ENCODE data around the gene RASGRF2. TPM values are rescaled to one million over a fixed set of nuclear protein-coding genes. Genes with fewer than 3 reads are reported as not detected.

RASGRF2 gene
- total and polyA plus RNA-seq, 2 of the 13 experiments (the other 11 are each of a cell fraction or from before 2014, with no cell fraction given), result 23.6 to 29.0 TPM

- POLR2A ChIA-PET, result no interaction called here
- no peaks in the 10 kb centered on the region for H4K20me1 ChIP-seq (ENCODE audit: insufficient read depth, low read length)
- H3K9me3 ChIP-seq (ENCODE audit: low read length), result no peaks in the 10 kb centered on the region
- peaks cover 0 to 5% of the 10 kb centered on the region in 2 experiments; a peak in 1 of 5 replicates for H3K36me3 ChIP-seq (replicated peaks in 1 of 2; ENCODE audit: control insufficient read depth in 1 of 2, insufficient read depth in 2 of 2, low read length in 2 of 2)
- WGBS (ENCODE audit: low lambda C conversion rate), result 93% methylated on average over 3 of the region's 3 CpGs
- DNase-seq (ENCODE audit: low spot score) (no peak), FAIRE-seq (no peak), ATAC-seq (no peak)
- no peak overlapping the region for H3K4me2 ChIP-seq (ENCODE audit: low read depth, low read length)
- no peaks in the 10 kb centered on the region for H3K4me1 ChIP-seq (ENCODE audit: insufficient read depth, low read length)
- H3K79me2 ChIP-seq (ENCODE audit: insufficient read depth, low read length), result no peaks in the 10 kb centered on the region
- CTCF ChIA-PET (ENCODE audit: low intra/inter-chr PET ratio, low total read pairs), result no interaction called here
- no peaks in the 10 kb centered on the region for H3K27me3 ChIP-seq (ENCODE audit: control insufficient read depth in 1 of 2, insufficient read depth in 2 of 2, low read length in 2 of 2)
- TF ChIP-seq ZNF33B (CRISPR knock-in tag; IDR thresholded peaks at IDR 0.05) (no peak), IRX3 (CRISPR knock-in tag; IDR thresholded peaks at IDR 0.05; ENCODE audit: borderline replicate concordance, low read depth) (no peak), ZEB1 (IDR thresholded peaks at IDR 0.05; ENCODE audit: insufficient replicate concordance, low read depth) (no peak), MTERF4 (CRISPR knock-in tag; IDR thresholded peaks at IDR 0.05) (no peak), ATF2 (CRISPR knock-in tag; IDR thresholded peaks at IDR 0.05) (no peak), RBM22 (optimal IDR thresholded peaks at IDR 0.05; ENCODE audit: low read length) (no peak), ZNF788 (CRISPR knock-in tag; IDR thresholded peaks at IDR 0.05; ENCODE audit: borderline replicate concordance) (no peak), ZFP91 (CRISPR knock-in tag; IDR thresholded peaks at IDR 0.05; ENCODE audit: borderline replicate concordance) (no peak), REL (CRISPR knock-in tag; conservative IDR thresholded peaks at IDR 0.05) (no peak), NFYC (CRISPR knock-in tag; IDR thresholded peaks at IDR 0.05) (no peak), PCBP2 (optimal IDR thresholded peaks at IDR 0.05; ENCODE audit: low read depth, low read length, poor library complexity, severe bottlenecking) (no peak)
- H3K27ac ChIP-seq (ENCODE audit: extremely low read length, insufficient read depth, low read length), result no peak overlapping the region
- H2AFZ ChIP-seq (ENCODE audit: low read length), result no peak overlapping the region
- no peak overlapping the region for H3K9ac ChIP-seq (ENCODE audit: insufficient read depth, low read depth, low read length)
- no peak overlapping the region for H3K4me3 ChIP-seq (replicated peaks in 1 of 3; ENCODE audit: insufficient read depth in 1 of 3, low read depth in 2 of 3, low read length in 3 of 3)
- BruUV-seq (replicated peaks), result no TSS peak
- intact Hi-C loops (cut with micrococcal nuclease; ENCODE audit: unreplicated experiment), result no loop called here
- in situ Hi-C loops (cut with HindIII; ENCODE audit: extremely low pct_ligation_motif_present, low pct_unique_long_range_greater_than_20kb), result no loop called here
Observed at GRCh38 chr5:81247441-81247972, 287.3 kb downstream of the RASGRF2 start.

Measured in HepG2 (cell line).